GM12874 (cell line): ENCODE results near the gene ZNF740.
A peak's percentile ranks its signal among the peaks of the same experiment; 100 is the strongest.

ENCODE experiments used
- TF ChIP-seq, protein P1 (sequence below): IDR thresholded peaks from 2 replicates; pipeline ENCODE4 v1.5.1; 2011; ENCODE audit warnings: low read depth, mild to moderate bottlenecking, control low read depth, low read length, moderate library complexity; ENCODE audit not compliant: insufficient read depth

The ZNF740 gene

DNA sequence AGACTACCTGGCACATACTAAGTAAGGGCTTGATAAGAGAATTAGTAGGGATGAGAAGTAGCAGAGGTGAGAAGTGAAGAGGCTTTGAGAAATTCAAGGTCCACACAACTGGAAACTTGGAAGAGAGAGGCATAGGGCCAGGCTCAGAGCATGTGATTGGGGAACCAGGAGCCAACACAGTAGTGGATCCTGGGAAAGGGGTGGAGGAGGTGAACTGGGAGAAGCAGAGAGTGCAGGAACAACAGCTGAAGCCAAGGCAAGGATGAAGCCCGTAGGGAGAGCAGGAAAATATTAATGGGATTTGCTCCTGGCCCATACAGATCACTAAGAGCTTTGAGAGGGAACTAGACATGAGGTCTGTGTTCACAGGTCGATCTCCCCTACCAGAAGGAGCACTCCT lies 27.9 kb downstream of the ZNF740 start:
- TF ChIP-seq, protein P1, sequence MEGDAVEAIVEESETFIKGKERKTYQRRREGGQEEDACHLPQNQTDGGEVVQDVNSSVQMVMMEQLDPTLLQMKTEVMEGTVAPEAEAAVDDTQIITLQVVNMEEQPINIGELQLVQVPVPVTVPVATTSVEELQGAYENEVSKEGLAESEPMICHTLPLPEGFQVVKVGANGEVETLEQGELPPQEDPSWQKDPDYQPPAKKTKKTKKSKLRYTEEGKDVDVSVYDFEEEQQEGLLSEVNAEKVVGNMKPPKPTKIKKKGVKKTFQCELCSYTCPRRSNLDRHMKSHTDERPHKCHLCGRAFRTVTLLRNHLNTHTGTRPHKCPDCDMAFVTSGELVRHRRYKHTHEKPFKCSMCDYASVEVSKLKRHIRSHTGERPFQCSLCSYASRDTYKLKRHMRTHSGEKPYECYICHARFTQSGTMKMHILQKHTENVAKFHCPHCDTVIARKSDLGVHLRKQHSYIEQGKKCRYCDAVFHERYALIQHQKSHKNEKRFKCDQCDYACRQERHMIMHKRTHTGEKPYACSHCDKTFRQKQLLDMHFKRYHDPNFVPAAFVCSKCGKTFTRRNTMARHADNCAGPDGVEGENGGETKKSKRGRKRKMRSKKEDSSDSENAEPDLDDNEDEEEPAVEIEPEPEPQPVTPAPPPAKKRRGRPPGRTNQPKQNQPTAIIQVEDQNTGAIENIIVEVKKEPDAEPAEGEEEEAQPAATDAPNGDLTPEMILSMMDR: no peak

DNA sequence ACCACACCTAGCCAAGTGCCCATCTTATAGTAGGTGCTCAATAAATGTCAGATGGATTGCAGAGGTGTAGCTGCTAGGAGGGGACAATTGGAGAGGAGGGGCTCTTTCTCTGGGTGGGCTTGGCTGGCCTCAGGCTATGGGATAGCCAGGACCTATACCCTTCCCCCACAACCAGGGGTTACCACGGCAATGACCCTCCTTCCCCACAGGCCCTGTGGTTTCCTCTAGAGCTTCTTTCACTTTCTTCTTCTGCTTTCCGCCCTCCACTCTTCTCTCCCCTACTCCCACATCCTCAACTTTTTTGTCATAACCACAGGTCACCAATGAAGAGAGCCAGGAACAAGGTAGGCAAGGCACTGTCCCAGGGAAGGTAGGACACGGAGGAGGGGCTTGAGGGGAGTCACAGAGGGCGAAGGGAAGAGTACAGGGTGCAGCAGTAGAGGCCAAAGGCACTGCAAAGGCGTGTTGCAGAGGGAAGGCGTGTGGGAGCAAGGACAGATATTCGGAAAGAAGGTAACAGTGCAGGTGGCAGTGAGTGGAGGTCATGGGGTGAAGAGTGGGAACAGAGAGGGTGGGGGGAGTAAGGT lies 28.4 kb downstream of the ZNF740 start:
- TF ChIP-seq, protein P1: no peak

DNA sequence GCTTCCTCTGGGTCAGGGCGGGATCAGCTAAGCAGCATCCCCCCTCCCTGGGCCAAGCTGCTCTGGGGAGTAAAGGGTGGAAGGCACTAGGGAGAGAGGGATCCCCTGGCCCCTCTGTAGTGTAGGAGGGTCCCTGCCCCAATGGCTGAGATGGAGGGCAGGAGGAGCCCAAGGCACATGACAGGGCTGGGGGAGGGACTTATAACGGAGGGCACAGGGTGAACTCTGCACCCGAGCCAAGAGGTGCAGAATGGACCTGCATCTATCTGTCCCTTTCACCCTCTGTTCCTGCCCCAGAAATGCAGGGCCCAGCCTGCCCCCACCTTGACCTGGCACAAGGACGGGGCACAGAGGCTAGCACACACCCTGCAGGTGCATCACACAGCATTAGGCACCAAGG lies 30.3 kb downstream of the ZNF740 start:
- TF ChIP-seq, protein P1: no peak

DNA sequence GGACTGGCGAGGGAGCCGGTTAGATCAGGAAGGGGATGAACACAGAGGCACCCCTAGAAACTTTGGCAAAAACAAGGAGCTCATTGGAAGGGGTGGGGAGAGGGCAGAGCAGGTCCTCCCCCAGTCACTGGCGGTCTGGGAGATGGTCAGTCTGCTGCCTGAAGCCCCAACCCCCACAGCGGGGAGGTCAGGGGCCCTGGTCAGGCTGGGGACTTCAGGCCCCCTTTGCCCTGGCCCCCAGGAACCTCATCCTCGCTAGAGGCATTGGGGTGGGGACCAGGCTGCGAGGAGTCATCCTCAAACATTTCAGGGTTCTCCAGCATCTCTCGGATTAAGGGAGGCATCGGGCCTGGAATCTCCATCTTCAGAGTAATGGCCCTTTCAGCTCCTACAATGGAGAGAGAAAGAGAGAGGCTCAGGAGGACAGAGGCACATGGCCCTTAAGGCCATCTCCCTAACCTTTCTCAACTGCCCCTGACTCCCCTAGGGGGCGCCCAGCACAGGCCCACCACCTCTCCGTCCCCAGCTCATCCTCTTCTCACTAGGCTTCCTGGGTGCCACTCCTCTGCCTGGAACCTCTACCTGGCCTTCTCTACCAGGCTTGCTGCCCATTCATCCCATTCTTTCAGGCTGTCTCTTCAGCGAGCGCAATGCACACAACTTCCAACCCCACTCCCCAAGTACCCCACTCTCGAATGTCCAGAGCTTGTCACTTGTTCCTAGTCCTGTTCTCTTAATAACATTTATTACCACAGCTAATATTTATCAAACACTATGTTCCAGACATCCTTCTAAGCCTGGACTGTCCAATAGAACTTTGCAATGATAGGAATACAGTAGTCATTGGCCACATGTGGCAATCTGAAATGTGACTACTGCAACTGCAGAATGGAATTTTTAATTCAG lies 31.2 kb downstream of the ZNF740 start:
- TF ChIP-seq, protein P1: peak; percentile 61

DNA sequence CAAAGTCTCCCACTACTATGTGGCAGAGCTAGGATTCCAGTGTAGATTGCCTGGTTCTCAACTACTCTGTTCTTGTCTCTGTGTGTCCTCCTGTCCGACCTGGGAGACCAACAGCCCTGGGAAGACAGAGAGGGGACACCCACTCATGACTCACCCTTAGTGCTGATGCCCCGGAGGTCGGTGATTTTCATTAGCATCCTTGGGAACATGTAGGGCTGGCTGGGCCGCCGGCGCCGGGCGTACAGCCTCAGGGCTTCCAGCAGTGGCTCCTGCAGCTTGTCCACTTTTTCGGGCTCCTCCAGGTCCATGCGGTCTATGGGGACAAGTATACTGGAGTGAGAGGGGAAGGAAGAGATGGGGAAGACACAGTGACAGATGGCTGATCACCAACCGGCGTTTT lies 32.4 kb downstream of the ZNF740 start:
- TF ChIP-seq, protein P1: no peak

DNA sequence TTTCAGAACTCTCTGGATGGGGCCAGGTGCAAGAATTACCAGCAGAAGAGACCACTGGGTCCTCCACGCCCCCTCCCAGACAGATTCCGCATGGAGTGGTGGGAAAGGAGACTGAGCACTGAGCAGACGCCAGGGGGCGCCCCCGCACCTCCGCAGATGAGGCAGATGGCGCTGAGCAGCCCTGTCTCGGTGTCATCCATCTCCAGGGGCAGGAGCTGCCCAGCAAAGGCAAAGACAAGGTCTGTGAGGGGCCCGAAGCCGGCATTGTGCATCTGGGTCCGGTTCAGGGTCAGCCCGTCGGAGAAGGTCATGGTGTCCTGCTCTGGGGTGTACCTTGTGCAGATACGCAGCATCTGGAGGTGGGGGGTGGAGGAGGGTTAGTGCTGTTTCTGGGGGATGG lies 32.8 kb downstream of the ZNF740 start:
- TF ChIP-seq, protein P1: peak; percentile 95

DNA sequence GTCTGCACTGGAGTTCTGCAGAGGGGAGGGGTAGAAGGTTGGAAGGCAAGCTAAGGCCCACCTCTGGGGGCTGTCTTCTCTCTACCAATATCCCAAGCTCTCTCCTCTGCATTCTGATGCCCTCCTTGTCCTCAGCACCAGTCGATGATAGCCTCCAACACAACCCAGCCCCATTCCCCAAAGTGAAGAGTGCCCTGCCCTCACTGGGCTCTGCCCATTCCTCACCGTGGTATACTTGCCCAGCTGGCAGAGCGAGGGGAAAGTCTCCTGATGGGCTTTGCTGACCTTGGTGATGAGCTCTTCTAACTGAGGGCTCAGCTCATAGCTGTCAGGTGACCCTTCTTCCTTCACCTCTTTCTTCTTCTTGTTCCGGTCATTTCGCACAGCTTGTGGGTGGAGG lies 33.7 kb downstream of the ZNF740 start:
- TF ChIP-seq, protein P1: no peak
